Measurements from ENCODE around the gene NDUFA6.

Gene NDUFA6

DNA sequence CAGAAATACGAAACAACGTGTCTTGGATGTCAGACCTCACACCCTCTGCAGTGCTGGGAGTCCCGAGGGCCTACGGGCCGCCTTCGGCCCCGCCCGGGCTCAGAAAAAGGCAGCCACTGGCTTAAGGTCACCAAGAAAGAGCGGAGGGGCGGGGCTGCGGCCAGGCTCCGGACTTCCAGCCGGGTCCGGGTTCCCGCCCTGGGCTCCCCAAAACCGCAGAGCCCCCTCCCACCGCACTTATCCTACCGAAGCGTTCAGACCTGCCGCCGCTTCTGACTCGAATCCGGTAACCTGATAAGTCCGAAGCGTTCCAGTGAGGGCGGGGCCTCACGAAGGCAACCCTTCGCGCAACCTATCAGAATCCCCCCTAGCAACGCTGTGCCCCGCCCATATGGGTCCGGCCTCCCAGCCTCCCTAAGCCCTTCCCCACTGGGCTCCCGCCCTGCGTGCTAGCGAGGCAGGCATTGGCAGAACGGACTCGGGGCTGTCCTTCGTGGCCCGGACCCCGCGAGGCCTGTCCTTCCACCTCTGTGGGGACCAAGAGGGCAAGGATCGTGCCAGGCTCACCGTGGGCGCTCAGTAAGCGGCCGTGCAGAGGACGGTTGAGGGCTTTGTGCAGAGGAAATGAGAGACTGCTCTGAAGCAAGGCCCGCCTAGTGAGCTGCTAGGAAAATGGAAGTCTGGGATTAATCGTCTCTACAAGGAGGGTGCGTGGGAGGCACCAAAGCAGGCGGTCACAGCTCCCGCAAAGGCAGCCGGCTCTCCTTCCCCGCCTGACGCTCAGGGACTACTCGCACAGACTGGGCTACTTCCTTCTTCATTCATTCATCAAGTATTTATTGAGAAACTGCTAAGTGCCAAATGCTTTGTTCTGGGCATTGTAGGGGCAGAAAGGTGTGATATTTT, 19.8 kb downstream of the NDUFA6 start, which contains the start of gene NAGA:
TSS of gene NAGA (minus strand) at position 296 of the 906 bp plus-strand sequence. CDS start 515 bp downstream, outside the sequence.
- no peaks in the 10 kb centered on the region for H3K9me3 Mint-ChIP-seq
- peaks cover 19 to 23% of the 10 kb centered on the region in 2 donors for H3K36me3 Mint-ChIP-seq
- peak within 1 kb of the TSS; percentile 88 to 94 for H3K4me3 Mint-ChIP-seq
- H3K4me1 Mint-ChIP-seq: peaks cover 18 to 34% of the 10 kb centered on the region in 2 donors
- H3K27ac Mint-ChIP-seq: peak within 1 kb of the TSS; percentile 94
- peak; percentile 94 to 95 for ATAC-seq (replicated peaks)
- H3K27me3 Mint-ChIP-seq: no peaks in the 10 kb centered on the region
- DNase-seq: peak; percentile 92

- peak; percentile 42 to 49 for ATAC-seq (replicated peaks)
- peaks cover 26 to 31% of the 10 kb centered on the region in 2 donors for H3K36me3 Mint-ChIP-seq
- peak overlapping the region; percentile 94 for H3K27ac Mint-ChIP-seq
- H3K27me3 Mint-ChIP-seq: no peaks in the 10 kb centered on the region
- DNase-seq: no peak
- peak overlapping the region; percentile 88 to 94 for H3K4me3 Mint-ChIP-seq
- peaks cover 18 to 31% of the 10 kb centered on the region in 2 donors for H3K4me1 Mint-ChIP-seq
- H3K9me3 Mint-ChIP-seq: no peaks in the 10 kb centered on the region
Observed at GRCh38 chr22:42069801-42070516, 20.6 kb downstream of the NDUFA6 start.

DNA sequence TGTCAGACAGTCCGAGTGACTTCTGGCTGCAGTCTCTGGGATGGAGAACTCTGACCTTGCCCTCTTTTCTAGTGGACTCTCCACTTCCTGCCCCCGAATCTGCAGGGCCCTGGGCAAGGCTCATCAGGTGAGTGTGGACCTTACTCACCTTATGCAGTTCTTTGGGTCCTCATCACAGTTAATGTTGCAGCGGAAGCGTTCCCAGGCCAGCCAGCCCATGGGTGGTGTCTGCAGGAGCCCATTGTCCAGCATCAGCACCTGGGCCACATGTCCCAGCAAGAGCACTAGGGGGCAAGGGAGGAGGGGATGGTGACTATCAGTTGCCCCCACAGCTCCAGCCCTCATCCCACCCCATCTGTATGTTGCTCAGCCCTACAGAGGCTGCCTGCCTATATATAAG, 22.3 kb downstream of the NDUFA6 start:
- no peaks in the 10 kb centered on the region for H3K27me3 Mint-ChIP-seq
- H3K36me3 Mint-ChIP-seq: peaks cover 25 to 40% of the 10 kb centered on the region in 2 donors
- H3K4me3 Mint-ChIP-seq: no peak overlapping the region
- no peak for DNase-seq
- peaks cover 17 to 27% of the 10 kb centered on the region in 2 donors for H3K4me1 Mint-ChIP-seq
- H3K27ac Mint-ChIP-seq: no peak overlapping the region
- no peaks in the 10 kb centered on the region for H3K9me3 Mint-ChIP-seq
- no peak for ATAC-seq (replicated peaks)

DNA sequence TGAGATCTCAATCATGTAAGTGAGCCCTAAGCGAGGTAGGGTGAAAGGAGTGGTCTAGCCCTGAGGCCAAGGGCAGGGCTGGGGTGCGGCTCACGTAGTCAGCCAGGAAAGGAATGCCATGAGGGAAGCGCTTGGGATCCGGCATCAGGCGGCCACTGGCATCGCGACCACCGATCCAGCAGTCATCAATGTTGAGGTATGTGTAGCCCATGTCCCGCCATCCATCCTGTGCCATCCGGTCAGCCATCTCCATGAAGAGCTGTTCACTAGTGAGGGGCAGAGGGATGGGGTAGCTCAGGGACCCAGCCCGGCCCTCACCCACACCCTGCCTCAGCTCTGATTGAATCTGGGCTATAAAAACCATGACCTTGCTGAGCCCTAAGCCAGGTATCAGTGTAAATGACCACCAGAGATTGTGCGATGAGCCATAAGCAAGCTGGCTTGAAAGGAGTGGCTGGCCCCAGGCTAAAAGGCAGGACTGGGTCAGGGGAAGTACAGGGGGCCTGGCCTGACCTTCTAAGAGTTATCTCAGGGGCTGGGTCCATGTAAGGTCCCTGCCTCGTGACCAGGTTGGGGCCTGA, 22.8 kb downstream of the NDUFA6 start:
- Mint-ChIP-seq H3K27me3 (no peaks in the 10 kb centered on the region), H3K27ac (no peak overlapping the region), H3K4me3 (no peak overlapping the region), H3K36me3 (peaks cover 30 to 45% of the 10 kb centered on the region in 2 donors), H3K4me1 (peaks cover 19 to 27% of the 10 kb centered on the region in 2 donors), H3K9me3 (no peaks in the 10 kb centered on the region)
- ATAC-seq (replicated peaks) (no peak), DNase-seq (no peak)

GRCh38 chr22:42066937-42067336, 23.6 kb downstream of the NDUFA6 start:
- peaks cover 16 to 27% of the 10 kb centered on the region in 2 donors for H3K4me1 Mint-ChIP-seq
- ATAC-seq (replicated peaks): no peak
- H3K27me3 Mint-ChIP-seq: no peaks in the 10 kb centered on the region
- no peak overlapping the region for H3K4me3 Mint-ChIP-seq
- no peak for DNase-seq
- no peak overlapping the region for H3K27ac Mint-ChIP-seq
- H3K36me3 Mint-ChIP-seq: peaks cover 34 to 50% of the 10 kb centered on the region in 2 donors
- H3K9me3 Mint-ChIP-seq: no peaks in the 10 kb centered on the region

- Mint-ChIP-seq H3K9me3 (no peaks in the 10 kb centered on the region), H3K4me1 (peaks cover 12 to 21% of the 10 kb centered on the region in 2 donors), H3K27me3 (no peaks in the 10 kb centered on the region), H3K27ac (no peak overlapping the region), H3K4me3 (no peak overlapping the region), H3K36me3 (peaks cover 35 to 51% of the 10 kb centered on the region in 2 donors)
- DNase-seq (no peak), ATAC-seq (replicated peaks) (no peak)
Observed at GRCh38 chr22:42066126-42066761, 24.3 kb downstream of the NDUFA6 start.

GRCh38 chr22:42065438-42066125, 25.0 kb downstream of the NDUFA6 start:
- Mint-ChIP-seq H3K4me3 (no peak overlapping the region), H3K9me3 (no peaks in the 10 kb centered on the region), H3K36me3 (peaks cover 42 to 57% of the 10 kb centered on the region in 2 donors), H3K27ac (no peak overlapping the region), H3K27me3 (no peaks in the 10 kb centered on the region), H3K4me1 (peaks cover 7 to 14% of the 10 kb centered on the region in 2 donors)
- DNase-seq: no peak
- ATAC-seq (replicated peaks): no peak

DNA sequence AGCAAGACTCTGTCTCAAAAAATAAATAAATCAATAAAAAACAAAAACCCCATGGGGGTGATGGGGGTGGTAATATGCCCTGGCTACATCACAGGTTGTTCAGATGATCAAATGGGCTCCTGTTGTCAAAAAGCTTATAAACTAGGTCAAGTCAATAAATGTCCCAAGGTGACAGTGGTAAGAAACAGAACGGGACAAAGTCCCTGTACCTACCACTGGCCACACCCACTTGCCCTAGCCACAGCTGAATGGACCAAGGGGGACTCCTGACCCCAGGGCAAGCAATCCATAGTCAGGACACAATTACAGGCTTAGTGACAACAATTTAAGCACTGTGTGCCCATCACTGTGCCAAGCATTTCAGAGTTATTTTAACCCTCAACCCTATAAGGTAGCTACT, 25.9 kb downstream of the NDUFA6 start:
- H3K9me3 Mint-ChIP-seq: no peaks in the 10 kb centered on the region
- H3K4me3 Mint-ChIP-seq: no peak overlapping the region
- H3K27ac Mint-ChIP-seq: no peak overlapping the region
- H3K36me3 Mint-ChIP-seq: peaks cover 47 to 64% of the 10 kb centered on the region in 2 donors
- ATAC-seq (replicated peaks) (no peak), DNase-seq (no peak)
- H3K4me1 Mint-ChIP-seq: peaks cover 5 to 7% of the 10 kb centered on the region in 2 donors
- H3K27me3 Mint-ChIP-seq: no peaks in the 10 kb centered on the region

DNA sequence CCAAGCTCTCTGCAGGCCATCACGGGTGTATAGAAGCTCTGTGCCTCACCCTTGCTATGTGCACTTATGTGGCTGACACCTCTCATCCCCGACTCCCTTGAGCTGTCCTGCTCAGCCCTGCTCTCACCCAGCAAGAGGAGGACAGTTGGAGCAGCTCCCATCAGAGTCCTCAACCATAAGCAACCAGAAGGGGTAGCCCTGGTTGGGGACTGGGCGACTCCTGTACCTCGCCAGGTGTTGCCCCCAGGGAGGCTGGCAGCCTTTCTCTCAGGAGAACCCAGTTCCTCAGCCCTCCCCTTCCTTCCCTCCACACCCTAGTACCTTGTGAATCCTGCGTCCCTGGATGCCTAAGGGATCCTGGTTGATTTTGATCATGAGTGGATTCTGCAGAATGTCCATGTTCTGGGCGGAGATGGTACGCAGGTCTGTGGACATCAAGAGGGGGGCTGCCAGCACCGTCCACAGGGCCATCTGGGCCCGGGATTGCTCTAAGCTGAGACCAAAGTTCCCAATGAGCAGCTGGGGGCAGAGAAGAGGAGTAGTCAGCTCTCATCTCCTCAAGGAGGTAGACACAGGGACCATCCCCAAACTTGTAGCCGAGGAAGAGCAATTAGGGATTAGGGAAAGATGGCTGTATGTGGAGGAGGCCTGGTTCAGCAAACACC, 27.9 kb downstream of the NDUFA6 start:
- Mint-ChIP-seq H3K27ac (no peak overlapping the region), H3K9me3 (peaks cover 2 to 5% of the 10 kb centered on the region in 2 donors), H3K27me3 (no peaks in the 10 kb centered on the region), H3K4me3 (no peak overlapping the region), H3K36me3 (peaks cover 54 to 71% of the 10 kb centered on the region in 2 donors), H3K4me1 (peaks cover 0 to 5% of the 10 kb centered on the region in 2 donors)
- DNase-seq (no peak), ATAC-seq (replicated peaks) (no peak)

GRCh38 chr22:42061041-42061440, 29.5 kb downstream of the NDUFA6 start:
- Mint-ChIP-seq H3K27ac (no peak overlapping the region), H3K4me1 (peaks cover 0 to 5% of the 10 kb centered on the region in 2 donors), H3K4me3 (no peak overlapping the region), H3K27me3 (no peaks in the 10 kb centered on the region), H3K9me3 (peaks cover 8 to 16% of the 10 kb centered on the region in 2 donors), H3K36me3 (peaks cover 53 to 66% of the 10 kb centered on the region in 2 donors)
- ATAC-seq (replicated peaks) (no peak), DNase-seq (no peak)

- peaks cover 8 to 16% of the 10 kb centered on the region in 2 donors for H3K9me3 Mint-ChIP-seq
- DNase-seq: no peak
- H3K27ac Mint-ChIP-seq: no peak overlapping the region
- H3K27me3 Mint-ChIP-seq: no peaks in the 10 kb centered on the region
- no peak overlapping the region for H3K4me3 Mint-ChIP-seq
- ATAC-seq (replicated peaks): no peak
- peaks cover 50 to 63% of the 10 kb centered on the region in 2 donors for H3K36me3 Mint-ChIP-seq
- H3K4me1 Mint-ChIP-seq: peaks cover 0 to 2% of the 10 kb centered on the region in 2 donors
Observed at GRCh38 chr22:42060489-42060888, 30.1 kb downstream of the NDUFA6 start.

DNA sequence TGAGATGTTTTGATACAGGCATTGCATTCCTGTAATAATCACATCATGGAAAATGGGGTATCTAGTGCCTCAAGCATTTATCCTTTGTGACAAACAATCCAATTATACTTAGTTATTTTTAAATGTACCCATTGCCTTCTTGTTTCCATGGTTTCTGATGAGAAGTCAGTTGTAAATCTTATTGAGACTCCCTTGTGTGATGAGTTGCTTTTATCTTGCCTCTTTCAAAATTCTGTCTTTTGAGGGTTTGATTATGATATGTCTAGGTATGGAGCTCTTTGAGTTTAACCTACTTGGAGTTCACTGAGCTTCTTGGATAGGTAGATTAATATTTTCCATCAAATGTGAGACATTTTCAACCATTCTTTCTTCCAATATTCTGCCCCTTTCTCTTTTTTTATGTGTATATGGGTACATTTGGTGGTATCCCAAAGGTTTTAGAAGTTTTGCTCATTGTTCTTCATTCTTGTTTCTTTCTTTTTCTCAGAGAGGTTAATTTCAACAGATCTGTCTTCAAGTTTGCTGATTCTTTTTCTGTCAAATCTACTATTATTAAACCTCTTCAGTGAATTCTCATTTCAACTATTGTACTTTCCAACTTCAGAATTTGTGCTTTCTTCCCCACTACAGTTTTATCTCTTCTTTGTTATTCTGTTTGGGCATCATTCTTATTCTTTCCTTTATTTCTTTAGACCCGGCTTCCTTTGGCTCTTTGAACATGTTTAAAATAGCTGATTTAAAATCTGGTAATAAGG, 33.6 kb downstream of the NDUFA6 start:
- Mint-ChIP-seq H3K4me3 (no peak overlapping the region), H3K27me3 (no peaks in the 10 kb centered on the region), H3K4me1 (peaks cover 8 to 12% of the 10 kb centered on the region in 2 donors), H3K27ac (no peak overlapping the region), H3K36me3 (peaks cover 35 to 39% of the 10 kb centered on the region in 2 donors), H3K9me3 (peaks cover 8 to 16% of the 10 kb centered on the region in 2 donors)
- no peak for ATAC-seq (replicated peaks)
- no peak for DNase-seq

All from stimulated activated naive B cell treated with anti-CD40 and anti-IgM and Interleukin-4, amounts not matched to agents 10 μg/mL and 1 μg/mL and 100 μg/mL, for 72 hours (primary cell).